Upper lobe of left lung (tissue), 6 donors: ENCODE results near the gene ZNHIT6. TPM values are rescaled to one million over a fixed set of nuclear protein-coding genes. Genes with fewer than 3 reads are reported as not detected.

Experiments
- ATAC-seq, 2 donors: fragments of 200-7000 bp; cut with Tn5 transposase; one replicate each; pipeline ENCODE4 v1.9.1; 2022; ENCODE audit warnings: mild to moderate bottlenecking in 2 of 2, moderate library complexity in 2 of 2; ENCODE audit not compliant: low FRiP score in 2 of 2
- DNase-seq, 2 donors: peaks; one replicate each; pipeline ENCODE4 v3.0.0-alpha.2; 2019 to 2020
- H3K27ac ChIP-seq, 4 donors: fragments of 200-600 bp; sonication (generic); one replicate each; pipeline ENCODE4 v1.5.1; 2016 to 2019
- H3K27me3 ChIP-seq, 4 donors: fragments of 200-600 bp; sonication (generic); one replicate each; pipeline ENCODE4 v1.5.1; 2017 to 2019
- H3K36me3 ChIP-seq, 4 donors: fragments of 200-600 bp; sonication (generic); one replicate each; pipeline ENCODE4 v1.5.1; 2016 to 2019
- H3K4me1 ChIP-seq, 4 donors: fragments of 200-600 bp; sonication (generic); one replicate each; pipeline ENCODE4 v1.5.1; 2018 to 2019
- H3K4me3 ChIP-seq, 4 donors: fragments of 200-600 bp; sonication (generic); one replicate each; pipeline ENCODE4 v1.5.1; 2017 to 2019; ENCODE audit warnings: mild to moderate bottlenecking in 2 of 4, moderate library complexity in 1 of 4
- H3K9me3 ChIP-seq, 4 donors: fragments of 200-600 bp; sonication (generic); one replicate each; pipeline ENCODE4 v1.5.1; 2018 to 2019
- EP300 ChIP-seq, 4 donors: sonication (generic); formaldehyde crosslinking; IDR thresholded peaks; one replicate each; pipeline ENCODE4 v1.5.1; 2017; ENCODE audit warnings: antibody characterized with exemption in 4 of 4, control low read depth in 2 of 4
- POLR2A ChIP-seq, 4 donors: fragments of 450-650 bp; IDR thresholded peaks; one replicate each; pipeline ENCODE4 v1.5.1; 2016 to 2017; ENCODE audit warnings: antibody characterized with exemption in 4 of 4, mild to moderate bottlenecking in 2 of 4
- POLR2AphosphoS5 ChIP-seq, 2 donors: sonication (generic); formaldehyde crosslinking; IDR thresholded peaks; one replicate each; pipeline ENCODE4 v1.5.1; 2017; ENCODE audit warnings: antibody characterized with exemption in 2 of 2
- WGBS, 2 donors: methylation state at CpG; one replicate each; pipeline ENCODE4 v1.1.5; 2017 to 2018; 5-methylcytosine and 5-hydroxymethylcytosine counted together
- total RNA-seq, 6 donors: library from RNA; depleted of rRNA in 4 of 6; stranded (reverse); fragments of >200 nt in 4 of 6; gene quantifications; one replicate each; pipeline versions ENCODE4 v1.1.0 to v1.2.1, GENCODE V29; 2016 to 2021
- TF ChIP-seq, protein P1 (sequence below), 6 experiments: fragments of 450-650 bp in 4 of 6; fragments of 200-600 bp in 2 of 6; sonication (generic) in 2 of 6; IDR thresholded peaks; one replicate each; pipeline ENCODE4 v1.5.1; 2016 to 2019; ENCODE audit warnings: antibody characterized with exemption in 6 of 6
- donor health status: DM: no; HTN: no; CAD: no; lungs with moderate emphysema.
- donor health status: DM: no; HTN: yes; CAD: no; lungs with severe emphysema.

ZNHIT6 gene
- total RNA-seq, 6 donors from 2014 or later = 4.2 to 13.2 (median 10.0) TPM

DNA sequence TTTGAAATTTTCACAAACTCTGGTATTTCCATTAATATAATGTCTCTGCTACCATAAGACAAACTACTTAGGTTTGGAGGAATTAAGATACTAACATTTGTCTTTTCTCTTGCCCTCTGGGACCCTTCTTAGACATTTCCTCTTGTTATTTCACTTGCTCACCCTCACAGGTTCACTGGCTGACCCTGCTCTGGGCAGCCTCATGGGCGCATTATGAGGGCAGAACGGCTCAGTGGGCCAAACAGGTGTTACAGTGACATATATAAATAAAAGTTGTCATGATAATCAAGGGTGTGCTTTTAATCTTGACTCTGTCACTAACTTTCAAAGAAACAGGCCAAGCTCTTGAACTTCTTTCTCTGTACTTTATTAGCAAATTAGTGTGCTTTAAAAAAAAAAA is 46.5 kb downstream of the ZNHIT6 start:
- no peak overlapping the region for H3K27ac ChIP-seq
- DNase-seq = no peak
- no peak overlapping the region for H3K4me3 ChIP-seq
- no peak for TF ChIP-seq POLR2AphosphoS5 (IDR thresholded peaks at IDR 0.05)
- no peaks in the 10 kb centered on the region for H3K36me3 ChIP-seq
- no peak for ATAC-seq
- H3K27me3 ChIP-seq = no peaks in the 10 kb centered on the region
- H3K4me1 ChIP-seq = no peaks in the 10 kb centered on the region
- WGBS, 2 donors = 33 to 37% methylated on average over 2 of the region's 2 CpGs
- H3K9me3 ChIP-seq = no peaks in the 10 kb centered on the region

- no peak overlapping the region for H3K4me3 ChIP-seq
- no peaks in the 10 kb centered on the region for H3K4me1 ChIP-seq
- H3K36me3 ChIP-seq = no peaks in the 10 kb centered on the region
- DNase-seq (no peak), ATAC-seq (no peak)
- H3K27me3 ChIP-seq = no peaks in the 10 kb centered on the region
- H3K9me3 ChIP-seq = no peaks in the 10 kb centered on the region
- no peak overlapping the region for H3K27ac ChIP-seq
- TF ChIP-seq EP300 (IDR thresholded peaks at IDR 0.05) (no peak), POLR2AphosphoS5 (IDR thresholded peaks at IDR 0.05) (no peak), POLR2A (IDR thresholded peaks at IDR 0.05) (no peak)
- TF ChIP-seq, protein P1, sequence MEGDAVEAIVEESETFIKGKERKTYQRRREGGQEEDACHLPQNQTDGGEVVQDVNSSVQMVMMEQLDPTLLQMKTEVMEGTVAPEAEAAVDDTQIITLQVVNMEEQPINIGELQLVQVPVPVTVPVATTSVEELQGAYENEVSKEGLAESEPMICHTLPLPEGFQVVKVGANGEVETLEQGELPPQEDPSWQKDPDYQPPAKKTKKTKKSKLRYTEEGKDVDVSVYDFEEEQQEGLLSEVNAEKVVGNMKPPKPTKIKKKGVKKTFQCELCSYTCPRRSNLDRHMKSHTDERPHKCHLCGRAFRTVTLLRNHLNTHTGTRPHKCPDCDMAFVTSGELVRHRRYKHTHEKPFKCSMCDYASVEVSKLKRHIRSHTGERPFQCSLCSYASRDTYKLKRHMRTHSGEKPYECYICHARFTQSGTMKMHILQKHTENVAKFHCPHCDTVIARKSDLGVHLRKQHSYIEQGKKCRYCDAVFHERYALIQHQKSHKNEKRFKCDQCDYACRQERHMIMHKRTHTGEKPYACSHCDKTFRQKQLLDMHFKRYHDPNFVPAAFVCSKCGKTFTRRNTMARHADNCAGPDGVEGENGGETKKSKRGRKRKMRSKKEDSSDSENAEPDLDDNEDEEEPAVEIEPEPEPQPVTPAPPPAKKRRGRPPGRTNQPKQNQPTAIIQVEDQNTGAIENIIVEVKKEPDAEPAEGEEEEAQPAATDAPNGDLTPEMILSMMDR (IDR thresholded peaks at IDR 0.05) = no peak
Measured at GRCh38 chr1:85660541-85660940, 47.7 kb downstream of the ZNHIT6 start.

- Histone ChIP-seq H3K27me3 (no peaks in the 10 kb centered on the region), H3K36me3 (peaks cover 0 to 2% (median 0%) of the 10 kb centered on the region in 4 donors), H3K27ac (no peak overlapping the region), H3K4me1 (no peaks in the 10 kb centered on the region), H3K4me3 (no peak overlapping the region), H3K9me3 (no peaks in the 10 kb centered on the region)
- DNase-seq = no peak
- 97 to 100% methylated on average over 1 of the region's 1 CpG for WGBS, 2 donors
- TF ChIP-seq POLR2A (IDR thresholded peaks at IDR 0.05) (no peak), POLR2AphosphoS5 (IDR thresholded peaks at IDR 0.05) (no peak), EP300 (IDR thresholded peaks at IDR 0.05) (no peak)
- TF ChIP-seq, protein P1 (IDR thresholded peaks at IDR 0.05) = no peak
- no peak for ATAC-seq
Measured at GRCh38 chr1:85659174-85659573, 49.1 kb downstream of the ZNHIT6 start.

DNA sequence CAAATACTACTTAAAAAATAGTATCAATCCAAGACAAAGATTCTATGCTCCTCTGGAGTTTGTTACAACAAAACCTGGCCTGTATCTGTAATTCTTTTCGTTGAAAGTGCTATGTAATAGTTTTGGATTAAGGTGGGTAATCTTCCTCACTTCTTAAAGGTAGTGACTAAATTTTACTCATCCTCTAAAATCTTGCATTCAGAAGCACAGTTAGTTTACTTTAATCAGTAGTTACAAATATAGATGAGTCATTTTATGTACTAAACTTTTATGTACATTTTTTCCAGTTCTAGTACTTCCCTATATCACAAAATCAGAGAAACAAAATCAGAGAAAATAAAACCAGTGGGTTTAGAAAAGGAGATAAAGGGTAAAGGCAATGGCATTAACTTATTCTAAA is 51.3 kb downstream of the ZNHIT6 start:
- TF ChIP-seq POLR2AphosphoS5 (IDR thresholded peaks at IDR 0.05) (no peak), POLR2A (IDR thresholded peaks at IDR 0.05) (no peak)
- TF ChIP-seq, protein P1 (IDR thresholded peaks at IDR 0.05) = no peak

DNA sequence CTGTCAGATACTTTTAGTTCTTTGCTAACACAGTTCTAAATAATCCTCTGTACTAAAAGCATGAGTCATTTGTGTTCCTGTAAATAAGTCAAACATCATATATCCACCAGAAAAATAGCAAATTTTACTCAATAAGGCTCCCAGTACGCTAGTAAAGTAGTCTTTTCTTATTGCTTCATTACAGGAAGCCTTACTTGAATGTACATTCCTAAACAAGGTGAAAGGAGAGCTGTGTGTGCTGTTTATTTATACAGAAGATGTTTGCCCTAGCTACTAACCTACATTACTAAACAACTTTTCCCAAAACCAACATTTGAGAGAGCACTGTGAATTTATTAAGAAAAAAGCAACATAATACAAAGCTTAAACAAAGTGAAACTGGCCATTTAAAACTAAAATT is 52.0 kb downstream of the ZNHIT6 start:
- no peaks in the 10 kb centered on the region for H3K4me1 ChIP-seq
- no peak overlapping the region for H3K27ac ChIP-seq
- WGBS, 2 donors = 79 to 84% methylated on average over 1 of the region's 1 CpG
- DNase-seq (no peak), ATAC-seq (no peak)
- H3K4me3 ChIP-seq = no peak overlapping the region
- H3K36me3 ChIP-seq = peaks cover 0 to 17% (median 3%) of the 10 kb centered on the region in 4 donors
- H3K9me3 ChIP-seq = no peaks in the 10 kb centered on the region
- TF ChIP-seq, protein P1 (IDR thresholded peaks at IDR 0.05) = no peak
- TF ChIP-seq EP300 (IDR thresholded peaks at IDR 0.05) = no peak
- no peaks in the 10 kb centered on the region for H3K27me3 ChIP-seq

More for the DNA sequence above, 51.3 kb downstream of the ZNHIT6 start:
- no peak for ATAC-seq
- H3K4me1 ChIP-seq = no peaks in the 10 kb centered on the region
- H3K9me3 ChIP-seq = no peaks in the 10 kb centered on the region
- no peak overlapping the region for H3K27ac ChIP-seq
- H3K27me3 ChIP-seq = no peaks in the 10 kb centered on the region
- no peak for DNase-seq
- H3K36me3 ChIP-seq = peaks cover 0 to 17% (median 3%) of the 10 kb centered on the region in 4 donors
- no peak overlapping the region for H3K4me3 ChIP-seq
- 88 to 94% methylated on average over 1 of the region's 1 CpG for WGBS, 2 donors
